Activated CD8-positive, alpha-beta memory T cell treated with anti-CD3 and anti-CD28 coated beads, Interleukin-2, amount 50 U/mL, for 4 hours (primary cell): Measurements from ENCODE around the gene OR8B12.

ENCODE experiments used
- DNase-seq: peaks from one replicate; pipeline ENCODE4 v3.0.0-alpha.2; 2020

Gene OR8B12

GRCh38 chr11:124543554-124543953, at the start of gene OR8B12:
OR8B12 (minus strand) TSS chr11:124543654; CDS start chr11:124543654, 0 bp downstream.
- no peak for DNase-seq

- no peak for DNase-seq
Observed at GRCh38 chr11:124592627-124593026, 49.2 kb upstream of the OR8B12 start.

- no peak for DNase-seq
Observed at GRCh38 chr11:124591430-124591829, 48.0 kb upstream of the OR8B12 start.

- peak; percentile 39 for DNase-seq
Observed at GRCh38 chr11:124586238-124586860, 42.9 kb upstream of the OR8B12 start.

- DNase-seq = no peak
Observed at GRCh38 chr11:124584681-124585372, 41.4 kb upstream of the OR8B12 start.

- DNase-seq = no peak
Observed at GRCh38 chr11:124583781-124584180, 40.3 kb upstream of the OR8B12 start.

GRCh38 chr11:124582565-124582964, 39.1 kb upstream of the OR8B12 start:
- DNase-seq = no peak

- no peak for DNase-seq
Observed at GRCh38 chr11:124581817-124582216, 38.4 kb upstream of the OR8B12 start.

GRCh38 chr11:124578761-124579160, 35.3 kb upstream of the OR8B12 start:
- DNase-seq = no peak

- no peak for DNase-seq
Observed at GRCh38 chr11:124577716-124578427, 34.4 kb upstream of the OR8B12 start.

- DNase-seq = no peak
Observed at GRCh38 chr11:124570160-124570559, 26.7 kb upstream of the OR8B12 start.

- DNase-seq = no peak
Observed at GRCh38 chr11:124569697-124570096, 26.2 kb upstream of the OR8B12 start, which contains the start of gene OR8A1. OR8A1 (plus strand) TSS chr11:124569997; CDS start chr11:124570120, 123 bp downstream.

- no peak for DNase-seq
Observed at GRCh38 chr11:124556828-124557227, 13.4 kb upstream of the OR8B12 start.

GRCh38 chr11:124551987-124552386, 8.5 kb upstream of the OR8B12 start:
- DNase-seq = no peak

- DNase-seq = no peak
Observed at GRCh38 chr11:124551189-124551588, 7.7 kb upstream of the OR8B12 start.

- DNase-seq = no peak
Observed at GRCh38 chr11:124543145-124543544, 309 bp downstream of the OR8B12 start.

GRCh38 chr11:124541204-124541603, 2.2 kb downstream of the OR8B12 start:
- DNase-seq = no peak

- no peak for DNase-seq
Observed at GRCh38 chr11:124538019-124538418, 5.4 kb downstream of the OR8B12 start.

- DNase-seq = no peak
Observed at GRCh38 chr11:124536520-124536919, 6.9 kb downstream of the OR8B12 start.

- DNase-seq = no peak
Observed at GRCh38 chr11:124535552-124536232, 7.8 kb downstream of the OR8B12 start.

GRCh38 chr11:124534051-124534450, 9.4 kb downstream of the OR8B12 start:
- DNase-seq = no peak

- DNase-seq = no peak
Observed at GRCh38 chr11:124533626-124534025, 9.8 kb downstream of the OR8B12 start.

GRCh38 chr11:124520550-124520854, 23.0 kb downstream of the OR8B12 start:
- DNase-seq = no peak
